GM12891 (cell line): ENCODE results near the gene BEND6.

Experiments used
- DNase-seq: peaks from one replicate; pipeline ENCODE4 v3.0.0; 2011; ENCODE audit warnings: low spot score; ENCODE audit not compliant: insufficient read length
- FAIRE-seq: peaks from 2 replicates; lab custom pipeline; 2011; peaks lifted over from hg19 to GRCh38; lab: Jason Lieb, UNC
- PAX5 ChIP-seq: IDR thresholded peaks from 2 replicates; pipeline ENCODE4 v1.6.1; 2011; ENCODE audit warnings: low read length, moderate library complexity, mild to moderate bottlenecking; ENCODE audit not compliant: insufficient read depth, severe bottlenecking
- POLR2A ChIP-seq: IDR thresholded peaks from 2 replicates; pipeline ENCODE4 v1.6.1; 2011; ENCODE audit warnings: low read depth, low read length, control low read depth
- POLR2AphosphoS5 ChIP-seq: IDR thresholded peaks from 2 replicates; pipeline ENCODE4 v1.6.1; 2011; ENCODE audit warnings: low read depth, low read length, control low read depth
- POU2F2 ChIP-seq: IDR thresholded peaks from 2 replicates; pipeline ENCODE4 v1.6.1; 2011; ENCODE audit warnings: low read depth, mild to moderate bottlenecking, control low read depth, low read length, moderate library complexity
- SPI1 ChIP-seq: IDR thresholded peaks from 2 replicates; pipeline ENCODE4 v1.6.1; 2011; ENCODE audit warnings: low read depth, low read length, control low read depth
- TAF1 ChIP-seq: IDR thresholded peaks from 2 replicates; pipeline ENCODE4 v1.6.1; 2011; ENCODE audit warnings: low read depth, low read length, control low read depth

The BEND6 gene

DNA sequence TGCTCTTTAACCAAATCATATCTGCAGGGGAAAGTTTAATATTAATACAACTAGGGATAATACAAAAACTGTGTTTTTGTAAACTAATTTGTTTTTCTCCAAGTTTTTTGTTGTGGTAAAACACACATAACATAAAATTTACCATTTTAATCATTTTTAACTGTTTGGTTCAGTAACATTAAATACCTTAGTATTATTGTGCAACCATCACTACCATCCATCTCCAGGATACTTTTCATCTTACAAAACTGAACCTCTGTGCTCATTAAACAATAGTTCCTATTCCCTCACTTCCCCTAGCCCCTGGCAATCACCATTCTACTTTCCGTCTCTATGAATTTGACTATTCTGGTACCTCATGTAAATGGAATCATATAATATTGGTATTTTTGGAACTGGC, 15.9 kb downstream of the BEND6 start:
- FAIRE-seq = no peak
- no peak for TF ChIP-seq POLR2A
- TF ChIP-seq PAX5 = no peak
- TF ChIP-seq TAF1 = no peak
- TF ChIP-seq POLR2AphosphoS5 = no peak
- no peak for TF ChIP-seq POU2F2
- no peak for DNase-seq

DNA sequence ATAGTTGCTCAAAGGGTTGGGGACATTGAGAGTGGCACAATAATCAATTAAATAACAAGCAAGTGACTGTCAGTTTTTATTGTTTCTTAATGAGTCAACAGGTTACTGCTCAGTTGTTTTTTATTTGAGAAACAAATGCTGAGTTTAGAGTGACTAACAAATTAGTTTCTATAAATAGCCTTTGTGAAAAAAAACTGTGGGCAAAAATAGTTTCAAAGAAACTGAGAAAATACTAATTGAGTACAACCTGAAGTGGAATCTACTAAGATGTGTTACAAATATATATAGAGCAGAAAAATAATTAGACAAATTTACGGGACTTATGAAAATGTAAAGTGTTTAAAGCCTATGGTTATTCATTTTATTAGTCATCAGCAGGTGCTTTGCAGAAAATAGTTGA, 22.3 kb downstream of the BEND6 start:
- FAIRE-seq (no peak), DNase-seq (no peak)
- no peak for TF ChIP-seq POLR2AphosphoS5
- no peak for TF ChIP-seq TAF1
- no peak for TF ChIP-seq POU2F2
- no peak for TF ChIP-seq PAX5
- TF ChIP-seq SPI1 = no peak
- TF ChIP-seq POLR2A = no peak

GRCh38 chr6:56978530-56978929, 23.6 kb downstream of the BEND6 start:
- DNase-seq (no peak), FAIRE-seq (no peak)
- TF ChIP-seq POU2F2 = no peak
- no peak for TF ChIP-seq SPI1
- TF ChIP-seq PAX5 = no peak
- TF ChIP-seq POLR2A = no peak
- no peak for TF ChIP-seq TAF1
- no peak for TF ChIP-seq POLR2AphosphoS5

GRCh38 chr6:56984361-56984760, 29.5 kb downstream of the BEND6 start:
- no peak for FAIRE-seq
- TF ChIP-seq TAF1 = no peak
- TF ChIP-seq POLR2A = no peak
- no peak for TF ChIP-seq POLR2AphosphoS5
- no peak for TF ChIP-seq PAX5
- no peak for TF ChIP-seq POU2F2
- TF ChIP-seq SPI1 = no peak
- DNase-seq = no peak

DNA sequence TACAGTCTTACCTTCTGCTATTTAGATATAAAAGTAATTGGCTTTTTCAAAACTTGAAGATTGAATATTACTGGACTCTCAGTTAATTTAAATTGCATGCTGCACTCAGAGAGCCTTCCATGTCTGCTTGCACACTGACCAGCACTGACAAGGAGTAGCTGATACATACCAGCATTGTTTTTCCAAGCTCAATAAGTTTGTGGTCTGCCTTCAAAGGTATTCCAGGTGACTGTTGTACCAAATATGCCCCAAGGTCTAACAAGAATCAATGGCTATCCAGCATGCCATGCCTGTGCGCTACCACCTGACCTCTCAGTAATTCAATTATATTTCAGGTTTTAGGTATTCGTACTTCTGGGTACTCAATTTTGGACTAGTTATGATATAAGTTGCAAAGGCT, 30.0 kb downstream of the BEND6 start:
- DNase-seq (no peak), FAIRE-seq (no peak)
- TF ChIP-seq SPI1 = no peak
- no peak for TF ChIP-seq POU2F2
- no peak for TF ChIP-seq POLR2A
- TF ChIP-seq TAF1 = no peak
- no peak for TF ChIP-seq PAX5
- no peak for TF ChIP-seq POLR2AphosphoS5

- DNase-seq = no peak
- TF ChIP-seq POLR2AphosphoS5 = no peak
- TF ChIP-seq POLR2A = no peak
- TF ChIP-seq TAF1 = no peak
- no peak for TF ChIP-seq PAX5
- no peak for TF ChIP-seq POU2F2
- no peak for TF ChIP-seq SPI1
- no peak for FAIRE-seq
These were observed 31.7 kb downstream of the BEND6 start for GRCh38 chr6:56986611-56987010.

DNA sequence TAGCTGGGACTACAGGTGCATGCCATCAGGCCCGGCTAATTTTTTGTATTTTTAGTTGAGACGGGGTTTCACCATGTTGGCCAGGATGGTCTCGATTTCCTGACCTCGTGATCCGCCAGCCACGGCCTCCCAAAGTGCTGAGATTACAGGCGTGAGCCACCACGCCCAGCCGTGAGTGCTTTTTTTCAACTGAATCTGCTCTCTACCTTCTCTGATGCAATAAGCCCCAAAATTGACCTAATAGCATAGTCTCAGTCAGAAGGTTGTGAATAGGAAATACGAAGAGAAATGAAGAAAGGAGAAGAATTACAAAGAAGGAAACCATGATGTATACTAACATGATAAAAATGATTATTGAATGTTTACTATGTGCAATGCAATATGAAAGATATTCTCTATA, 33.2 kb downstream of the BEND6 start:
- no peak for DNase-seq
- no peak for FAIRE-seq
- TF ChIP-seq POLR2A (no peak), TAF1 (no peak), SPI1 (no peak), POU2F2 (no peak), POLR2AphosphoS5 (no peak), PAX5 (no peak)

DNA sequence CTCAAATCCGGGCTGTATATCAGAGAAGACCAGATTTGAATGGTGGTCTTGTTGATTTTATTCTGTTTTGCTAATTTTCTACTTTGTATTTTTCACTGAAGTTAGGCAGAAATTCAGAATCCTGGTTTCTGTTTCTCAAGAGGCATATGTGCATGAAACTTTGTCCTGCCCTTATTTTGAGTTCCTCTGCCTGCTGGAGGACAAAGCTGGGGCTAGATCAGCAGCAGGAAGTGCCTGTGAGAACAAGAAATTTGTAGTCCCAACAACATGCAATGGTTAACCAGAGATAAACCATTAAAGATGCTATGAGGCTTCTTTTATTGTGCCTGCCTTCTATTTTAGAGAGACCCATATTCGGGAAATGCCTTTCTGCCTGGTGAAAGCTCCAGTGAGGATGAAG, 37.1 kb downstream of the BEND6 start:
- FAIRE-seq = no peak
- TF ChIP-seq POLR2AphosphoS5 (no peak), POU2F2 (no peak), TAF1 (no peak), POLR2A (no peak), PAX5 (no peak), SPI1 (no peak)
- DNase-seq = no peak

DNA sequence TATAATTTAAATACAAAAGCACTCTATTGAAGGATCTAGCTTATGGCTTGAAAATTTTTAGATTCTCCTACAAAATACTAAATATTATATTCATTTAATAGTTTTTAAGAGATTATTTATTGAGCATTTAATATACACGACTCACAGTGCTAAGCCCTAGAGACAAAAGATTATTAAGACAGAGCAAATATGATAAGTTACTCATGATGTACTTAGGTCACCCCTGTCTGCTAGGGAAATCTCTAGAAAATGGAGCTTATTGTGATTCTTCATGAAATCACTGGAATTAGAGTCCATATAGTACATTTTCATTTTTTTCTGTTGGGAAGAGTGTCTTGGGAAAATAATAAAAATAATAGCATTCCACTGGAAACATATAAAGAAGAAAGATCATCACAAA, 37.8 kb downstream of the BEND6 start:
- FAIRE-seq = no peak

GRCh38 chr6:56995347-56995902, 40.5 kb downstream of the BEND6 start:
- TF ChIP-seq PAX5 (no peak), SPI1 (no peak), POU2F2 (no peak), TAF1 (no peak), POLR2AphosphoS5 (no peak), POLR2A (no peak)
- no peak for FAIRE-seq

More for the DNA sequence above, 37.8 kb downstream of the BEND6 start:
- DNase-seq = no peak
- TF ChIP-seq PAX5 (no peak), POU2F2 (no peak), POLR2A (no peak), POLR2AphosphoS5 (no peak), SPI1 (no peak), TAF1 (no peak)

More at GRCh38 chr6:56995347-56995902, 40.5 kb downstream of the BEND6 start:
- DNase-seq = no peak
